Tibial nerve (tissue), 3 donors: ENCODE results near the gene KLHL36.

Experiments
- CTCF ChIP-seq, 5 experiments: fragments of 200-600 bp in 3 of 5; fragments of 450-650 bp in 2 of 5; sonication (generic) in 3 of 5; IDR thresholded peaks; one replicate each; pipeline ENCODE4 v1.5.1; 2016 to 2019; ENCODE audit warnings: antibody characterized with exemption in 5 of 5, mild to moderate bottlenecking in 3 of 5, moderate library complexity in 2 of 5
- POLR2A ChIP-seq, 2 donors: fragments of 450-650 bp; IDR thresholded peaks; one replicate each; pipeline ENCODE4 v1.6.1; 2017; ENCODE audit warnings: antibody characterized with exemption in 2 of 2, mild to moderate bottlenecking in 2 of 2, moderate library complexity in 2 of 2

GRCh38 chr16:84608282-84608681 is 40.0 kb upstream of the KLHL36 start:
- TF ChIP-seq CTCF (IDR thresholded peaks at IDR 0.05) (no peak), POLR2A (IDR thresholded peaks at IDR 0.05) (no peak)
